HEK293 (cell line): Measurements from ENCODE around the gene USP3.
"Not testable (repeated sequence)": the region's sequence is repeated elsewhere in the genome, so short reads cannot be mapped to it uniquely, and the experiment has no call there.

ENCODE experiments used
- CTCF ChIA-PET: fragments of 350-600 bp; formaldehyde crosslinking; extraction: SDS; loops from one replicate; lab custom pipeline; 2021; ENCODE audit warnings: antibody characterized with exemption; lab: Yijun Ruan, JAX
- POLR2A ChIA-PET: fragments of 300-600 bp; formaldehyde crosslinking; extraction: SDS; loops from one replicate; lab custom pipeline; 2020; ENCODE audit warnings: antibody characterized with exemption, inconsistent platforms; lab: Yijun Ruan, JAX
- H3K27ac ChIP-seq: fragments of 200-500 bp; sonication (Bioruptor generic); 2 replicates; pipeline ENCODE4 v1.5.1; 2014; ENCODE audit warnings: low read depth, low read length, control low read depth, inconsistent platforms; ENCODE audit errors: extremely low read depth
- H3K36me3 ChIP-seq, 2 experiments: fragments of 200-500 bp in 1 of 2; sonication (Bioruptor generic) in 1 of 2; 1 replicate in 1 of 2; 2 replicates in 1 of 2; pipeline ENCODE4 v1.5.1; 2014 to 2017; ENCODE audit warnings: inconsistent platforms in 2 of 2, low read length in 2 of 2; ENCODE audit not compliant: control insufficient read depth in 2 of 2, insufficient read depth in 1 of 2
- H3K4me1 ChIP-seq: fragments of 200-500 bp; sonication (Bioruptor generic); 2 replicates; pipeline ENCODE4 v1.5.1; 2014; ENCODE audit warnings: mild to moderate bottlenecking, low read length, inconsistent platforms; ENCODE audit not compliant: control insufficient read depth, insufficient read depth
- H3K4me3 ChIP-seq: 2 replicates; pipeline ENCODE4 v1.5.1; 2011; ENCODE audit warnings: low read depth, mild to moderate bottlenecking, control low read depth, low read length, moderate library complexity
- H3K9me3 ChIP-seq: fragments of 200-500 bp; sonication (Bioruptor generic); 2 replicates; pipeline ENCODE4 v1.5.1; 2014; ENCODE audit warnings: low read depth, low read length, inconsistent platforms; ENCODE audit not compliant: control insufficient read depth, insufficient read depth
- MEIS1 ChIP-seq: sonication (generic); formaldehyde crosslinking; IDR thresholded peaks from 2 replicates; pipeline ENCODE4 v1.8.1; 2022; ENCODE audit warnings: missing genetic modification reagents, mild to moderate bottlenecking, borderline replicate concordance
- OSR2 ChIP-seq: fragments of 450-650 bp; formaldehyde crosslinking; IDR thresholded peaks from 2 replicates; pipeline ENCODE4 v1.5.1; 2016; ENCODE audit warnings: missing biosample characterization, missing genetic modification characterization
- SCRT1 ChIP-seq: fragments of 450-650 bp; formaldehyde crosslinking; IDR thresholded peaks from 2 replicates; pipeline ENCODE4 v1.5.1; 2016; ENCODE audit warnings: missing biosample characterization, missing genetic modification characterization, borderline replicate concordance
- SETDB1 ChIP-seq: IDR thresholded peaks from one replicate; pipeline ENCODE4 v1.6.1; 2017; ENCODE audit warnings: mild to moderate bottlenecking, low read length, moderate library complexity, mixed read lengths; ENCODE audit not compliant: insufficient read length
- ZNF169 ChIP-seq: fragments of 450-650 bp; formaldehyde crosslinking; IDR thresholded peaks from 2 replicates; pipeline ENCODE4 v1.5.1; 2016; ENCODE audit warnings: missing biosample characterization, missing genetic modification characterization
- ZNF2 ChIP-seq: fragments of 450-650 bp; formaldehyde crosslinking; IDR thresholded peaks from 2 replicates; pipeline ENCODE4 v1.5.1; 2016; ENCODE audit warnings: missing biosample characterization, missing genetic modification characterization
- ZNF366 ChIP-seq: fragments of 450-650 bp; formaldehyde crosslinking; conservative IDR thresholded peaks from 2 replicates; pipeline ENCODE4 v1.5.1; 2016; ENCODE audit warnings: missing biosample characterization, missing genetic modification characterization
- ZNF560 ChIP-seq: fragments of 450-650 bp; formaldehyde crosslinking; IDR thresholded peaks from 2 replicates; pipeline ENCODE4 v1.5.1; 2017; ENCODE audit warnings: missing biosample characterization, missing genetic modification characterization, borderline replicate concordance
- ZNF664 ChIP-seq: fragments of 450-650 bp; formaldehyde crosslinking; IDR thresholded peaks from 2 replicates; pipeline ENCODE4 v1.5.1; 2016; ENCODE audit warnings: missing biosample characterization, missing genetic modification characterization
- ZNF768 ChIP-seq: fragments of 450-650 bp; formaldehyde crosslinking; IDR thresholded peaks from 2 replicates; pipeline ENCODE4 v1.5.1; 2018; ENCODE audit warnings: missing biosample characterization, mild to moderate bottlenecking, missing genetic modification characterization
- TF ChIP-seq, protein P1 (sequence below): fragments of 450-650 bp; formaldehyde crosslinking; IDR thresholded peaks from 2 replicates; pipeline ENCODE4 v1.5.1; 2016; ENCODE audit warnings: missing biosample characterization, missing genetic modification characterization
- TF ChIP-seq, protein P2 (sequence below): fragments of 450-650 bp; formaldehyde crosslinking; IDR thresholded peaks from 2 replicates; pipeline ENCODE4 v1.5.1; 2016; ENCODE audit warnings: missing biosample characterization, missing genetic modification characterization
- TF ChIP-seq, protein P3 (sequence below): fragments of 450-650 bp; formaldehyde crosslinking; IDR thresholded peaks from 2 replicates; pipeline ENCODE4; 2016; ENCODE audit warnings: missing biosample characterization, missing genetic modification characterization
- TF ChIP-seq, protein P4 (sequence below): fragments of 450-650 bp; formaldehyde crosslinking; IDR thresholded peaks from 2 replicates; pipeline ENCODE4 v1.5.1; 2017; ENCODE audit warnings: missing biosample characterization, missing genetic modification characterization
- TF ChIP-seq, protein P5 (sequence below): fragments of 450-650 bp; formaldehyde crosslinking; IDR thresholded peaks from 2 replicates; pipeline ENCODE4 v1.5.1; 2016; ENCODE audit warnings: missing biosample characterization, missing genetic modification characterization
- TF ChIP-seq, protein P6 (sequence below): fragments of 450-650 bp; formaldehyde crosslinking; IDR thresholded peaks from 2 replicates; pipeline ENCODE4 v1.5.1; 2017; ENCODE audit warnings: missing biosample characterization, missing genetic modification characterization

The USP3 gene

DNA sequence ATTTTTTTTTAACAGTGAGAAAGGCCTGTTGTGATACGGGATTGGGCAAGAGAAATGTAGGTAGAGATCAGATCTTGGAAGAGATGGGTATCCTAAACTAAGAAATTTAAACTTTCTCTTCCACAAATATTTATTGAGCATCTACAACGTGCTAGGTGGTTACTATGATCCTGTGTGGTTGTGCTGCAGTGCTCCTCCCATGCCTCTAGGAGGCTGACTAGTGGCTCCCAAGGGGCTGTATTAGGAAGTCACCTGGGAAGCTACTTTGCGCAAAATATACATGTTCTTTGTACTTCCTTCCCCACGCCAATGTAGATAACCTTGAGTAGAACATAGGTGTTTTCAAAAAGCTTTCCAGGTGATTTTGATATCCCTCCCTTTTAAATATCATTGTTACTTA is 27.2 kb downstream of the USP3 start:
- POLR2A ChIA-PET: no interaction called here
- no peak overlapping the region for H3K4me3 ChIP-seq
- H3K27ac ChIP-seq: no peak overlapping the region
- CTCF ChIA-PET: interaction anchor here (0.8 to 2.1 kb wide), 4 partner anchors 18 to 26 kb away, joined by 3 to 5 read pairs (median 3); no protein-coding TSS in a partner anchor
- peak; percentile 90 for TF ChIP-seq ZNF664 (tag by site-specific recombination)
- no peak for TF ChIP-seq ZNF169 (tag by site-specific recombination)
- TF ChIP-seq, protein P1, sequence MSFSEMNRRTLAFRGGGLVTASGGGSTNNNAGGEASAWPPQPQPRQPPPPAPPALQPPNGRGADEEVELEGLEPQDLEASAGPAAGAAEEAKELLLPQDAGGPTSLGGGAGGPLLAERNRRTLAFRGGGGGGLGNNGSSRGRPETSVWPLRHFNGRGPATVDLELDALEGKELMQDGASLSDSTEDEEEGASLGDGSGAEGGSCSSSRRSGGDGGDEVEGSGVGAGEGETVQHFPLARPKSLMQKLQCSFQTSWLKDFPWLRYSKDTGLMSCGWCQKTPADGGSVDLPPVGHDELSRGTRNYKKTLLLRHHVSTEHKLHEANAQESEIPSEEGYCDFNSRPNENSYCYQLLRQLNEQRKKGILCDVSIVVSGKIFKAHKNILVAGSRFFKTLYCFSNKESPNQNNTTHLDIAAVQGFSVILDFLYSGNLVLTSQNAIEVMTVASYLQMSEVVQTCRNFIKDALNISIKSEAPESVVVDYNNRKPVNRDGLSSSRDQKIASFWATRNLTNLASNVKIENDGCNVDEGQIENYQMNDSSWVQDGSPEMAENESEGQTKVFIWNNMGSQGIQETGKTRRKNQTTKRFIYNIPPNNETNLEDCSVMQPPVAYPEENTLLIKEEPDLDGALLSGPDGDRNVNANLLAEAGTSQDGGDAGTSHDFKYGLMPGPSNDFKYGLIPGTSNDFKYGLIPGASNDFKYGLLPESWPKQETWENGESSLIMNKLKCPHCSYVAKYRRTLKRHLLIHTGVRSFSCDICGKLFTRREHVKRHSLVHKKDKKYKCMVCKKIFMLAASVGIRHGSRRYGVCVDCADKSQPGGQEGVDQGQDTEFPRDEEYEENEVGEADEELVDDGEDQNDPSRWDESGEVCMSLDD (tag by site-specific recombination): no peak
- TF ChIP-seq MEIS1: no peak
- TF ChIP-seq, protein P2, sequence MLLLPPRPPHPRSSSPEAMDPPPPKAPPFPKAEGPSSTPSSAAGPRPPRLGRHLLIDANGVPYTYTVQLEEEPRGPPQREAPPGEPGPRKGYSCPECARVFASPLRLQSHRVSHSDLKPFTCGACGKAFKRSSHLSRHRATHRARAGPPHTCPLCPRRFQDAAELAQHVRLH (tag by site-specific recombination): 0 out of 2 replicates have a peak, but pooled peaks have one; percentile 27
- TF ChIP-seq, all 188 proteins: peak for 2
- H3K36me3 ChIP-seq: no peaks in the 10 kb centered on the region
- H3K9me3 ChIP-seq: no peaks in the 10 kb centered on the region
- peaks cover 13% of the 10 kb centered on the region for H3K4me1 ChIP-seq

DNA sequence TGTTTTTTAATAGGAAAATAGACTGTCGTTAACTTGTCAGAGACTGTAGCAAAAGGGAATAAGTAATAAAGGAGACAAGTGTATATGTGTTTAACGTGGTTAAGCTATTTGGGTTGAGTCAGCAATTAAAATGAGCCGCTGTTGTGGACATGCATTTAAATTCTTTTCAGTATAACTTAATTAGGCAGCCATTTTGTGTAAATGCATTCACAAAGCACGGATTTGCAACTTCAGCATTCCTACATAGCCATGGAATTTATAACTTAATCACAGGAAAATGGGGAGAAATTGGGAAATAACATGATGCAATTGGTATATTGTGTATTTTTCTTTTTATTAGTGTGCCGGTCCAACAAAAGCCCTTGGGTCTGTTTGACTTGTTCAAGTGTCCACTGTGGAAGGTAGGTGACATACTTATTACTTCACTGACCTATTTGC is 27.9 kb downstream of the USP3 start:
- POLR2A ChIA-PET: no interaction called here
- H3K27ac ChIP-seq: no peak overlapping the region
- no peaks in the 10 kb centered on the region for H3K36me3 ChIP-seq
- CTCF ChIA-PET: interaction anchor here (1.0 kb wide), 1 partner anchor 17 kb away, joined by 3 read pairs; no protein-coding TSS in a partner anchor
- TF ChIP-seq, protein P3, sequence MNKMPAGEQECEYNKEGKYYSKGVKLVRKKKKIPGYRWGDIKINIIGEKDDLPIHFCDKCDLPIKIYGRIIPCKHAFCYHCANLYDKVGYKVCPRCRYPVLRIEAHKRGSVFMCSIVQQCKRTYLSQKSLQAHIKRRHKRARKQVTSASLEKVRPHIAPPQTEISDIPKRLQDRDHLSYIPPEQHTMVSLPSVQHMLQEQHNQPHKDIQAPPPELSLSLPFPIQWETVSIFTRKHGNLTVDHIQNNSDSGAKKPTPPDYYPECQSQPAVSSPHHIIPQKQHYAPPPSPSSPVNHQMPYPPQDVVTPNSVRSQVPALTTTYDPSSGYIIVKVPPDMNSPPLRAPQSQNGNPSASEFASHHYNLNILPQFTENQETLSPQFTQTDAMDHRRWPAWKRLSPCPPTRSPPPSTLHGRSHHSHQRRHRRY (tag by site-specific recombination): no peak
- TF ChIP-seq SCRT1 (tag by site-specific recombination): no peak
- TF ChIP-seq ZNF768 (tag by site-specific recombination): no peak
- TF ChIP-seq, protein P4, sequence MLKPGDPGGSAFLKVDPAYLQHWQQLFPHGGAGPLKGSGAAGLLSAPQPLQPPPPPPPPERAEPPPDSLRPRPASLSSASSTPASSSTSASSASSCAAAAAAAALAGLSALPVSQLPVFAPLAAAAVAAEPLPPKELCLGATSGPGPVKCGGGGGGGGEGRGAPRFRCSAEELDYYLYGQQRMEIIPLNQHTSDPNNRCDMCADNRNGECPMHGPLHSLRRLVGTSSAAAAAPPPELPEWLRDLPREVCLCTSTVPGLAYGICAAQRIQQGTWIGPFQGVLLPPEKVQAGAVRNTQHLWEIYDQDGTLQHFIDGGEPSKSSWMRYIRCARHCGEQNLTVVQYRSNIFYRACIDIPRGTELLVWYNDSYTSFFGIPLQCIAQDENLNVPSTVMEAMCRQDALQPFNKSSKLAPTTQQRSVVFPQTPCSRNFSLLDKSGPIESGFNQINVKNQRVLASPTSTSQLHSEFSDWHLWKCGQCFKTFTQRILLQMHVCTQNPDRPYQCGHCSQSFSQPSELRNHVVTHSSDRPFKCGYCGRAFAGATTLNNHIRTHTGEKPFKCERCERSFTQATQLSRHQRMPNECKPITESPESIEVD (tag by site-specific recombination): peak; percentile 80
- TF ChIP-seq, all 188 proteins: peak for 1
- peaks cover 13% of the 10 kb centered on the region for H3K4me1 ChIP-seq
- H3K9me3 ChIP-seq: no peaks in the 10 kb centered on the region
- no peak overlapping the region for H3K4me3 ChIP-seq

DNA sequence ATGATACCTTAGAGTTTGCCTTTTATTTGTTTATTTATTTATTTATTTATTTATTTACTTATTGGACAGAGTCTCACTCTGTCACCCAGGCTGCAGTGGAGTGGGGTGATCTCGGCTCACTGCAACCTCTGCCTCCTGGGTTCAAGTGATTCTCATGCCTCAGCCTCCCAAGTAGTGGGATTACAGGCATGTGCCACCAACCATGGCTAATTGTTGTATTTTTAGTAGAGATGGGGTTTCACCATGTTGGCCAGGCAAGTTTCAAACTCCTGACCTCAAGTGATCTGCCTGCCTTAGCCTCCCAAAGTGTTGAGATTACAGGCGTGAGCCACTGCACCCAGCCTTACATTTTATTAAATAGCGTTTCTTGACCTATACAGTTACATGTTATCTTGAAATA is 30.5 kb downstream of the USP3 start:
- not testable (repeated sequence) for H3K27ac ChIP-seq
- H3K4me1 ChIP-seq: peaks cover 17% of the 10 kb centered on the region

DNA sequence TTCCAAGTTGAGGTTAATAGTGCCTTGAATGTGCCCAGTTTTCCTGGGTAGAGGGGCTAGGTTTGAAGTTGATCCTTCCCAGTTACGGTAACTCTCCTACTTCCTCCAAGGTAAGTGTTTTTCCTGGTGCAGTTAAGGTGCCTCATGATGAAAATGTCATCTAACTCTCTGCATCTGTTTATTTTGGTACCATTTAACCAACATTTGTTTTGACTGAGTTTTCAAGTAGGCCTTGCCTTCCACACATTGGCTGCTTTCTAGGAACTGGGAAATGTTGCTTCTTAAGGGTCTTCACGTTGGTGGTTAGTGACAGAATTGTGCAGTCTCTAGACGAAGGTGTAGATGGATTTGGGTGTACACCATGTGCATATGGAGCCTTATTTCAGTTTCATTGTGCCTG is 31.3 kb downstream of the USP3 start:
- H3K36me3 ChIP-seq: peaks cover 0 to 3% of the 10 kb centered on the region in 2 experiments; a peak in 1 of 3 replicates
- no peak for TF ChIP-seq ZNF560 (tag by site-specific recombination)
- TF ChIP-seq ZNF2 (tag by site-specific recombination): peak; percentile 77; the same call in 1 of the 2 replicates
- TF ChIP-seq, protein P5, sequence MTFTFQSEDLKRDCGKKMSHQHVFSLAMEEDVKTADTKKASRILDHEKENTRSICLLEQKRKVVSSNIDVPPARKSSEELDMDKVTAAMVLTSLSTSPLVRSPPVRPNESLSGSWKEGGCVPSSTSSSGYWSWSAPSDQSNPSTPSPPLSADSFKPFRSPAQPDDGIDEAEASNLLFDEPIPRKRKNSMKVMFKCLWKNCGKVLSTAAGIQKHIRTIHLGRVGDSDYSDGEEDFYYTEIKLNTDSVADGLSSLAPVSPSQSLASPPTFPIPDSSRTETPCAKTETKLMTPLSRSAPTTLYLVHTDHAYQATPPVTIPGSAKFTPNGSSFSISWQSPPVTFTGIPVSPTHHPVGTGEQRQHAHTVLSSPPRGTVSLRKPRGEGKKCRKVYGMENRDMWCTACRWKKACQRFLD (tag by site-specific recombination): no peak
- TF ChIP-seq, protein P6, sequence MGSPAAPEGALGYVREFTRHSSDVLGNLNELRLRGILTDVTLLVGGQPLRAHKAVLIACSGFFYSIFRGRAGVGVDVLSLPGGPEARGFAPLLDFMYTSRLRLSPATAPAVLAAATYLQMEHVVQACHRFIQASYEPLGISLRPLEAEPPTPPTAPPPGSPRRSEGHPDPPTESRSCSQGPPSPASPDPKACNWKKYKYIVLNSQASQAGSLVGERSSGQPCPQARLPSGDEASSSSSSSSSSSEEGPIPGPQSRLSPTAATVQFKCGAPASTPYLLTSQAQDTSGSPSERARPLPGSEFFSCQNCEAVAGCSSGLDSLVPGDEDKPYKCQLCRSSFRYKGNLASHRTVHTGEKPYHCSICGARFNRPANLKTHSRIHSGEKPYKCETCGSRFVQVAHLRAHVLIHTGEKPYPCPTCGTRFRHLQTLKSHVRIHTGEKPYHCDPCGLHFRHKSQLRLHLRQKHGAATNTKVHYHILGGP (tag by site-specific recombination): peak; percentile 69; the same call in 1 of the 2 replicates
- TF ChIP-seq SETDB1: no peak
- no peak for TF ChIP-seq ZNF366 (tag by site-specific recombination)
- TF ChIP-seq ZNF169 (tag by site-specific recombination): no peak
- TF ChIP-seq, all 188 proteins: peak for 2
- CTCF ChIA-PET: no interaction called here
- no peaks in the 10 kb centered on the region for H3K9me3 ChIP-seq
- no peak overlapping the region for H3K27ac ChIP-seq
- H3K4me1 ChIP-seq: peaks cover 17% of the 10 kb centered on the region
- no peak overlapping the region for H3K4me3 ChIP-seq
- POLR2A ChIA-PET: interaction anchor here (0.7 kb wide), 1 partner anchor 31 kb away, joined by 3 read pairs; the partner anchor contains the start of gene USP3

More for the DNA sequence above, 30.5 kb downstream of the USP3 start:
- H3K9me3 ChIP-seq, H3K4me3 ChIP-seq, H3K36me3 ChIP-seq, POLR2A ChIA-PET, CTCF ChIA-PET: not testable (repeated sequence)
- 0 out of 2 replicates have a peak, but pooled peaks have one; percentile 8 for TF ChIP-seq OSR2 (tag by site-specific recombination)
